ENCODE measurements around the gene RHCG. TPM values are rescaled to one million over a fixed set of nuclear protein-coding genes. Genes with fewer than 3 reads are reported as not detected.

Gene RHCG
- total RNA-seq, 1 experiment from 2014 or later = 0.28 TPM

DNA sequence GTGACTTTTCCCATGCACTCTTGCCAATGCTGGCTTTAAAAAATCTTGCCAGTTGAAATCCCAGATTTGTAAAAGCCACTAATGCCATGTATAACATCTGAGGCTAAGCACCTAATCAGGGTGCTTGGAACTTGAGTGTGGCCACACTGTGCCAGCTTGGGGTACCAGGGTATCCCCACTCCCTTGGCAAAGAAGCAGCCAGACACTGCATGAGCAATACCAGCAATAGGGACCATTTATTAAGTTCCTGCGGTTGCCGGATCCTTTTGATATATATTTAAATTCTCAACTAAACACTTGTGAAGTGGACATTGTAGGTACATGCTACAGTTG lies 2.2 kb upstream of the RHCG start:
- no peak for DNase-seq
- Histone ChIP-seq H3K27ac (ENCODE audit: insufficient read length, low read depth, low read length) (no peak overlapping the region), H2AFZ (ENCODE audit: low read length) (no peak overlapping the region), H2BK12ac (ENCODE audit: insufficient read length, low read depth, low read length) (no peak overlapping the region), H2BK15ac (ENCODE audit: low read depth, low read length) (no peak overlapping the region), H3K79me2 (ENCODE audit: insufficient read depth, low read length) (no peaks in the 10 kb centered on the region), H2BK120ac (ENCODE audit: low read depth, low read length, poor library complexity, severe bottlenecking) (no peak overlapping the region), H3K18ac (ENCODE audit: insufficient read length, low read depth, low read length) (no peak overlapping the region), H4K91ac (ENCODE audit: insufficient read length, low read depth, low read length) (no peak overlapping the region), H2AK5ac (ENCODE audit: insufficient read length, low read length) (no peak overlapping the region), H4K5ac (ENCODE audit: insufficient read length, low read depth, low read length) (no peak overlapping the region), H3K4me1 (ENCODE audit: insufficient read depth, low read length) (no peaks in the 10 kb centered on the region), H3K14ac (ENCODE audit: insufficient read depth, low read length) (no peak overlapping the region), H4K8ac (replicated peaks; ENCODE audit: insufficient read length, low read depth, low read length) (no peak overlapping the region), H3K79me1 (ENCODE audit: insufficient read depth, low read depth, low read length, poor library complexity, severe bottlenecking) (no peaks in the 10 kb centered on the region), H3T11ph (ENCODE audit: low read length) (no peak overlapping the region), H2BK5ac (ENCODE audit: insufficient read length, low read length) (no peak overlapping the region), H2BK20ac (ENCODE audit: low read depth, low read length, poor library complexity, severe bottlenecking) (no peak overlapping the region), H3K4me2 (ENCODE audit: insufficient read depth, insufficient read length, low read length) (no peak overlapping the region), H3K4ac (ENCODE audit: low read depth, low read length) (no peak overlapping the region), H3K23ac (ENCODE audit: insufficient read length, low read depth, low read length) (no peak overlapping the region), H3K9me3 (ENCODE audit: control insufficient read depth, low read depth, low read length) (no peaks in the 10 kb centered on the region), H3K23me2 (ENCODE audit: insufficient read length, low read depth, low read length, poor library complexity, severe bottlenecking) (peaks cover 5% of the 10 kb centered on the region), H3K56ac (ENCODE audit: insufficient read length, low read depth, low read length) (no peak overlapping the region), H3K9ac (ENCODE audit: extremely low read depth, insufficient read length, low read length) (no peak overlapping the region), H4K20me1 (ENCODE audit: control insufficient read depth, insufficient read depth, insufficient read length) (no peaks in the 10 kb centered on the region), H3K27me3 (ENCODE audit: insufficient read depth, low read length) (peaks cover 4% of the 10 kb centered on the region)
- Mint-ChIP-seq H3K4me3 (no peak overlapping the region), H3K27ac (no peak overlapping the region), H3K27me3 (ENCODE audit: low read depth) (peaks cover 56% of the 10 kb centered on the region), H3K4me1 (peaks cover 4% of the 10 kb centered on the region in 2 experiments; a peak in 2 of 4 replicates), H3K36me3 (ENCODE audit: insufficient read depth in 1 of 3, low read depth in 3 of 3) (no peaks in the 10 kb centered on the region), H3K9me3 (no peaks in the 10 kb centered on the region; a peak in 1 of 5 replicates)
- WGBS (ENCODE audit: extremely low coverage, insufficient read length, low lambda C conversion rate) = no CpG with 5 or more reads among the region's 2 CpGs
- TF ChIP-seq, protein P1, sequence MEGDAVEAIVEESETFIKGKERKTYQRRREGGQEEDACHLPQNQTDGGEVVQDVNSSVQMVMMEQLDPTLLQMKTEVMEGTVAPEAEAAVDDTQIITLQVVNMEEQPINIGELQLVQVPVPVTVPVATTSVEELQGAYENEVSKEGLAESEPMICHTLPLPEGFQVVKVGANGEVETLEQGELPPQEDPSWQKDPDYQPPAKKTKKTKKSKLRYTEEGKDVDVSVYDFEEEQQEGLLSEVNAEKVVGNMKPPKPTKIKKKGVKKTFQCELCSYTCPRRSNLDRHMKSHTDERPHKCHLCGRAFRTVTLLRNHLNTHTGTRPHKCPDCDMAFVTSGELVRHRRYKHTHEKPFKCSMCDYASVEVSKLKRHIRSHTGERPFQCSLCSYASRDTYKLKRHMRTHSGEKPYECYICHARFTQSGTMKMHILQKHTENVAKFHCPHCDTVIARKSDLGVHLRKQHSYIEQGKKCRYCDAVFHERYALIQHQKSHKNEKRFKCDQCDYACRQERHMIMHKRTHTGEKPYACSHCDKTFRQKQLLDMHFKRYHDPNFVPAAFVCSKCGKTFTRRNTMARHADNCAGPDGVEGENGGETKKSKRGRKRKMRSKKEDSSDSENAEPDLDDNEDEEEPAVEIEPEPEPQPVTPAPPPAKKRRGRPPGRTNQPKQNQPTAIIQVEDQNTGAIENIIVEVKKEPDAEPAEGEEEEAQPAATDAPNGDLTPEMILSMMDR (conservative IDR thresholded peaks at IDR 0.05) = no peak

Measured in H9 (cell line).